GM12878 (cell line): ENCODE data around the gene ETS1. TPM values are rescaled to one million over a fixed set of nuclear protein-coding genes. Genes with fewer than 3 reads are reported as not detected.
A peak's percentile ranks its signal among the peaks of the same experiment; 100 is the strongest.

Experiments
- ATAC-seq: fragments of 200-7000 bp; cut with Tn5 transposase; 3 replicates; pipeline ENCODE4 v1.9.1; 2020; ENCODE audit warnings: mild to moderate bottlenecking, moderate library complexity
- BruUV-seq: library from RNA; stranded (reverse); fragments of 400-500 nt; replicated peaks from 2 replicates; lab custom pipeline; 2021; lab: Mats Ljungman, UMichigan
- CTCF ChIA-PET: fragments of 300-600 bp; sonication (Branson Sonifier 250); formaldehyde crosslinking; extraction: SDS; loops from one replicate; lab custom pipeline; 2021; ENCODE audit warnings: inconsistent platforms; lab: Yijun Ruan, JAX
- POLR2A ChIA-PET: fragments of 350-600 bp; formaldehyde crosslinking; extraction: SDS; loops from one replicate; lab custom pipeline; 2021; ENCODE audit warnings: inconsistent platforms; lab: Charles Lee
- RAD21 ChIA-PET: fragments of 300-600 bp; sonication (Branson Sonifier 250); formaldehyde crosslinking; loops from one replicate; lab custom pipeline; 2023; ENCODE audit warnings: antibody characterized with exemption; ENCODE audit not compliant: unreplicated experiment; lab: Charles Lee
- SMC1A ChIA-PET: fragments of 300-600 bp; sonication (Branson Sonifier 250); formaldehyde crosslinking; loops from one replicate; lab custom pipeline; 2023; ENCODE audit not compliant: unreplicated experiment, uncharacterized antibody; lab: Charles Lee
- DNase-seq: peaks from one replicate; pipeline ENCODE4 v3.0.0-alpha.2; 2011; ENCODE audit warnings: low read depth, low spot score
- FAIRE-seq: peaks from 3 replicates; lab custom pipeline; 2011; peaks lifted over from hg19 to GRCh38; lab: Jason Lieb, UNC
- H2AFZ ChIP-seq: 2 replicates; pipeline ENCODE4 v1.6.0; 2011; ENCODE audit warnings: low read depth, low read length, control low read depth; ENCODE audit not compliant: control insufficient read depth
- H3K27ac ChIP-seq: 2 replicates; pipeline ENCODE4 v1.5.1; 2011; ENCODE audit warnings: control low read depth; ENCODE audit not compliant: control insufficient read depth, insufficient read depth
- H3K27me3 ChIP-seq, 2 experiments: replicated peaks in 1 of 2; 2 replicates each; pipeline versions ENCODE4 v1.6.0 to v1.6.1; 2011; ENCODE audit warnings: low read length in 1 of 2; ENCODE audit not compliant: control insufficient read depth in 2 of 2, insufficient read depth in 2 of 2
- H3K36me3 ChIP-seq, 2 experiments: 2 replicates each; pipeline ENCODE4 v1.5.1; 2011; ENCODE audit warnings: low read length in 1 of 2; ENCODE audit not compliant: control insufficient read depth in 2 of 2, insufficient read depth in 2 of 2
- H3K4me1 ChIP-seq: 2 replicates; pipeline ENCODE4 v1.6.1; 2011; ENCODE audit warnings: mild to moderate bottlenecking, low read length, moderate library complexity, mixed read lengths; ENCODE audit not compliant: control insufficient read depth, insufficient read depth
- H3K4me2 ChIP-seq: 2 replicates; pipeline ENCODE4 v1.6.0; 2011; ENCODE audit warnings: control low read depth; ENCODE audit not compliant: control insufficient read depth, insufficient read depth
- H3K4me3 ChIP-seq: fragments of 200-600 bp; sonication (generic); 2 replicates; pipeline ENCODE4 v1.5.1; 2016
- H3K79me2 ChIP-seq: 2 replicates; pipeline ENCODE4 v1.6.0; 2011; ENCODE audit warnings: low read length; ENCODE audit not compliant: control insufficient read depth, insufficient read depth
- H3K9ac ChIP-seq: 2 replicates; pipeline ENCODE4 v1.8.0; 2011; ENCODE audit warnings: low read length, control low read depth, mixed read lengths; ENCODE audit not compliant: control insufficient read depth, insufficient read depth
- H3K9me3 ChIP-seq: replicated peaks from 3 replicates; pipeline ENCODE4 v1.5.1; 2011; ENCODE audit warnings: mild to moderate bottlenecking, low read length; ENCODE audit not compliant: control insufficient read depth, insufficient read depth
- H4K20me1 ChIP-seq: 2 replicates; pipeline ENCODE4 v1.6.0; 2011; ENCODE audit not compliant: control insufficient read depth, insufficient read depth
- ATF3 ChIP-seq: IDR thresholded peaks from 2 replicates; pipeline ENCODE4 v1.6.1; 2011; ENCODE audit warnings: low read depth, mild to moderate bottlenecking, low read length, moderate library complexity, borderline replicate concordance; ENCODE audit errors: extremely low read depth
- CEBPB ChIP-seq, 2 experiments: fragments of 150-350 bp in 1 of 2; IDR thresholded peaks; 2 replicates each; pipeline ENCODE4 v1.6.1; 2012 to 2014; ENCODE audit warnings: low read depth in 2 of 2, low read length in 2 of 2, borderline replicate concordance in 1 of 2, inconsistent platforms in 1 of 2
- CHD2 ChIP-seq: IDR thresholded peaks from 2 replicates; pipeline ENCODE4 v1.6.1; 2011; ENCODE audit warnings: low read depth, low read length, improper control_type of control experiment, borderline replicate concordance
- HDAC6 ChIP-seq: fragments of 200-600 bp; sonication (generic); IDR thresholded peaks from one replicate; pipeline ENCODE4 v1.8.0; 2017; ENCODE audit warnings: antibody characterized with exemption; ENCODE audit not compliant: unreplicated experiment
- MEF2B ChIP-seq: fragments of 450-650 bp; IDR thresholded peaks from 2 replicates; pipeline ENCODE4 v1.6.1; 2018; ENCODE audit warnings: mild to moderate bottlenecking, moderate library complexity; ENCODE audit not compliant: partially characterized antibody, poor library complexity, severe bottlenecking
- MLLT1 ChIP-seq: fragments of 450-650 bp; IDR thresholded peaks from 2 replicates; pipeline ENCODE4 v1.6.1; 2016; ENCODE audit warnings: mild to moderate bottlenecking
- MTA3 ChIP-seq: IDR thresholded peaks from 2 replicates; pipeline ENCODE4 v1.6.1; 2012; ENCODE audit warnings: low read length, inconsistent platforms, borderline replicate concordance
- NR2F1 ChIP-seq: fragments of 450-650 bp; conservative IDR thresholded peaks from 2 replicates; pipeline ENCODE4 v1.6.1; 2017; ENCODE audit warnings: mild to moderate bottlenecking
- RELB ChIP-seq: fragments of 450-650 bp; IDR thresholded peaks from 2 replicates; pipeline ENCODE4 v1.6.1; 2017; ENCODE audit warnings: low read depth, mild to moderate bottlenecking, moderate library complexity
- RFX5 ChIP-seq: IDR thresholded peaks from 2 replicates; pipeline ENCODE4 v1.6.1; 2011; ENCODE audit warnings: low read depth, low read length, improper control_type of control experiment
- SIN3A ChIP-seq: IDR thresholded peaks from 2 replicates; pipeline ENCODE4 v1.6.1; 2012; ENCODE audit warnings: low read depth, low read length, improper control_type of control experiment
- USF1 ChIP-seq: IDR thresholded peaks from 2 replicates; pipeline ENCODE4 v1.6.1; 2011; ENCODE audit warnings: borderline replicate concordance, low read depth, mild to moderate bottlenecking, moderate library complexity, mixed read lengths, low read length; ENCODE audit not compliant: insufficient read depth; ENCODE audit errors: extremely low read length
- WRNIP1 ChIP-seq: IDR thresholded peaks from 2 replicates; pipeline ENCODE4 v1.6.1; 2011; ENCODE audit warnings: low read depth, low read length, improper control_type of control experiment, borderline replicate concordance
- ZNF24 ChIP-seq: fragments of 450-650 bp; IDR thresholded peaks from 2 replicates; pipeline ENCODE4 v1.6.1; 2017; ENCODE audit warnings: antibody characterized with exemption, mild to moderate bottlenecking
- WGBS: methylation state at CpG from one replicate; pipeline ENCODE4 v1.1.6; 2016; ENCODE audit warnings: low lambda C conversion rate; ENCODE audit not compliant: insufficient replicate concordance, insufficient coverage; ENCODE audit errors: missing lambda C conversion rate; 5-methylcytosine and 5-hydroxymethylcytosine counted together
- in situ Hi-C: fragments of 300-500 bp; cut with MboI; formaldehyde crosslinking; loops from 9 replicates; pipeline ENCODE4 v1.14.3; 2018; ENCODE audit warnings: mixed read lengths
- intact Hi-C: fragments of 100-400 bp; cut with micrococcal nuclease; formaldehyde crosslinking; loops from one replicate; pipeline ENCODE4 v1.14.2; 2022; ENCODE audit not compliant: unreplicated experiment
- polyA plus RNA-seq, 11 experiments: library from polyadenylated mRNA; depleted of rRNA in 4 of 11; unstranded in 6 of 11; stranded (reverse) in 5 of 11; fragments of >200 nt; fragmentation: Nextera tagmentation in 4 of 11; fragmentation: Illumina TruSeq in 1 of 11; extraction: Ambion mirVana in 4 of 11; extraction: Trizol in 1 of 11; gene quantifications; 1 replicate in 1 of 11; 2 replicates in 10 of 11; pipeline versions ENCODE4 v1.2.1 to v1.2.3, GENCODE V29; 2011 to 2016; ENCODE audit warnings: inconsistent platforms in 2 of 11, missing spikeins in 2 of 11, low read depth in 1 of 11
- total RNA-seq, 4 experiments: library from RNA; depleted of rRNA in 3 of 4; stranded (reverse); fragments of >200 nt in 3 of 4; fragmentation: Illumina TruSeq in 1 of 4; extraction: Trizol in 1 of 4; gene quantifications; 2 replicates each; pipeline versions ENCODE4 v1.2.1 to v1.2.3, GENCODE V29; 2013 to 2021

Gene ETS1
- total and polyA plus RNA-seq, 10 of the 15 experiments (the other 5 are each of a cell fraction or from before 2014, with no cell fraction given), result 12.5 to 112 (median 55.5) TPM

- no peak for TF ChIP-seq HDAC6
- peak; percentile 33; the same call in 1 of the 2 replicates for TF ChIP-seq NR2F1
- no peak for TF ChIP-seq USF1
- TF ChIP-seq MEF2B, result no peak
- no peak for TF ChIP-seq ATF3
- TF ChIP-seq RELB, result no peak
Observed at GRCh38 chr11:128619540-128620308, 32.4 kb upstream of the ETS1 start (continued).

- Histone ChIP-seq H3K9ac (no peak overlapping the region), H3K36me3 (no peaks in the 10 kb centered on the region), H4K20me1 (no peaks in the 10 kb centered on the region), H3K4me2 (no peak overlapping the region), H3K4me3 (no peak overlapping the region), H3K27me3 (no peaks in the 10 kb centered on the region), H3K27ac (no peak overlapping the region), H3K79me2 (no peaks in the 10 kb centered on the region), H3K9me3 (no peaks in the 10 kb centered on the region), H3K4me1 (peaks cover 20% of the 10 kb centered on the region), H2AFZ (no peak overlapping the region)
- ATAC-seq (no peak), DNase-seq (no peak), FAIRE-seq (no peak)
- in situ Hi-C loops, result no loop called here
- WGBS, result 77% methylated on average over 5 of the region's 5 CpGs
- intact Hi-C loops, result no loop called here
- no TSS peak for BruUV-seq
- SMC1A ChIA-PET, result interaction anchor here (1.0 to 23.9 kb wide), 4 partner anchors 6 to 108 kb away, joined by 3 to 596 read pairs (median 300); no protein-coding TSS in a partner anchor
- POLR2A ChIA-PET, result interaction anchor here (0.6 kb wide), 1 partner anchor 9 kb away, joined by 3 read pairs; no protein-coding TSS in a partner anchor
- RAD21 ChIA-PET, result interaction anchor here (1.5 to 7.7 kb wide), 3 partner anchors 7 to 15 kb away, joined by 3 to 87 read pairs (median 29); no protein-coding TSS in a partner anchor
- CTCF ChIA-PET, result interaction anchor here (1.0 to 17.7 kb wide), 5 partner anchors 9 to 461 kb away, joined by 3 to 444 read pairs (median 4); no protein-coding TSS in a partner anchor
- TF ChIP-seq USF1, result no peak
- no peak for TF ChIP-seq SIN3A
- TF ChIP-seq CEBPB (IDR thresholded peaks at IDR 0.05; ENCODE audit: borderline replicate concordance in 1 of 2, low read depth in 2 of 2, low read length in 2 of 2), result no peak
- no peak for TF ChIP-seq CHD2
- TF ChIP-seq RFX5, result no peak
- no peak for TF ChIP-seq WRNIP1
- no peak for TF ChIP-seq MTA3
- TF ChIP-seq MLLT1, result no peak
- TF ChIP-seq ZNF24, result no peak
Observed at GRCh38 chr11:128619007-128619406, 31.6 kb upstream of the ETS1 start.
